H9 (cell line): ENCODE data around the gene LDLRAD4. TPM values are rescaled to one million over a fixed set of nuclear protein-coding genes. Genes with fewer than 3 reads are reported as not detected.

Source experiments
- DNase-seq: peaks from one replicate; pipeline ENCODE4 v3.0.0-alpha.2; 2017
- H2AFZ ChIP-seq: one replicate; pipeline ENCODE4 v1.6.1; 2013; ENCODE audit warnings: mild to moderate bottlenecking, low read length, control low read depth, moderate library complexity
- H2AK5ac ChIP-seq: 2 replicates; pipeline ENCODE4 v1.6.1; 2013; ENCODE audit warnings: low read length, control low read depth, mixed read lengths; ENCODE audit not compliant: insufficient read length
- H2BK120ac ChIP-seq: one replicate; pipeline ENCODE4 v1.6.1; 2013; ENCODE audit warnings: low read depth, mild to moderate bottlenecking, low read length, control low read depth, inconsistent platforms; ENCODE audit not compliant: poor library complexity, severe bottlenecking
- H2BK12ac ChIP-seq: 2 replicates; pipeline ENCODE4 v1.6.1; 2013; ENCODE audit warnings: low read length, control low read depth, mixed read lengths, low read depth; ENCODE audit not compliant: insufficient read length
- H2BK15ac ChIP-seq: 2 replicates; pipeline ENCODE4 v1.6.1; 2013; ENCODE audit warnings: low read depth, low read length, control low read depth
- H2BK20ac ChIP-seq: one replicate; pipeline ENCODE4 v1.6.1; 2013; ENCODE audit warnings: low read depth, mild to moderate bottlenecking, low read length, control low read depth, inconsistent platforms; ENCODE audit not compliant: poor library complexity, severe bottlenecking
- H2BK5ac ChIP-seq: 2 replicates; pipeline ENCODE4 v1.6.1; 2013; ENCODE audit warnings: low read length, control low read depth, mixed read lengths; ENCODE audit not compliant: insufficient read length
- H3K14ac ChIP-seq: 2 replicates; pipeline ENCODE4 v1.6.1; 2013; ENCODE audit warnings: low read length, control low read depth; ENCODE audit not compliant: insufficient read depth
- H3K18ac ChIP-seq: 2 replicates; pipeline ENCODE4 v1.6.1; 2013; ENCODE audit warnings: low read depth, mild to moderate bottlenecking, mixed read lengths, low read length, control low read depth; ENCODE audit not compliant: insufficient read length
- H3K23ac ChIP-seq: 2 replicates; pipeline ENCODE4 v1.6.1; 2013; ENCODE audit warnings: low read length, control low read depth, mixed read lengths, low read depth; ENCODE audit not compliant: insufficient read length
- H3K23me2 ChIP-seq: 2 replicates; pipeline ENCODE4 v1.6.1; 2013; ENCODE audit warnings: low read depth, mild to moderate bottlenecking, mixed read lengths, low read length, control low read depth; ENCODE audit not compliant: insufficient read length, poor library complexity, severe bottlenecking
- H3K27ac ChIP-seq: 2 replicates; pipeline ENCODE4 v1.5.1; 2013; ENCODE audit warnings: low read length, control low read depth, mixed read lengths, low read depth; ENCODE audit not compliant: insufficient read length
- H3K27me3 ChIP-seq: 2 replicates; pipeline ENCODE4 v1.6.1; 2013; ENCODE audit warnings: low read length, control low read depth, inconsistent platforms; ENCODE audit not compliant: insufficient read depth
- H3K4ac ChIP-seq: 2 replicates; pipeline ENCODE4 v1.6.1; 2013; ENCODE audit warnings: low read depth, mild to moderate bottlenecking, control low read depth, inconsistent platforms, low read length, moderate library complexity
- H3K4me1 ChIP-seq: 2 replicates; pipeline ENCODE4 v1.6.1; 2013; ENCODE audit warnings: low read length, control low read depth, inconsistent platforms; ENCODE audit not compliant: insufficient read depth
- H3K4me2 ChIP-seq: 2 replicates; pipeline ENCODE4 v1.6.1; 2013; ENCODE audit warnings: low read length, control low read depth, mixed read lengths; ENCODE audit not compliant: insufficient read length, insufficient read depth
- H3K56ac ChIP-seq: 2 replicates; pipeline ENCODE4 v1.6.1; 2013; ENCODE audit warnings: low read depth, mild to moderate bottlenecking, mixed read lengths, low read length, control low read depth; ENCODE audit not compliant: insufficient read length
- H3K79me1 ChIP-seq: 2 replicates; pipeline ENCODE4 v1.6.1; 2013; ENCODE audit warnings: low read depth, mild to moderate bottlenecking, moderate library complexity, low read length, control low read depth, inconsistent platforms; ENCODE audit not compliant: insufficient read depth, poor library complexity, severe bottlenecking
- H3K79me2 ChIP-seq: 2 replicates; pipeline ENCODE4 v1.6.1; 2013; ENCODE audit warnings: low read length, control low read depth, inconsistent platforms; ENCODE audit not compliant: insufficient read depth
- H3K9ac ChIP-seq: 2 replicates; pipeline ENCODE4 v1.6.1; 2013; ENCODE audit warnings: low read length, control low read depth, mixed read lengths; ENCODE audit not compliant: insufficient read length; ENCODE audit errors: extremely low read depth
- H3K9me3 ChIP-seq: one replicate; pipeline ENCODE4 v1.6.1; 2013; ENCODE audit warnings: low read depth, low read length, inconsistent platforms; ENCODE audit not compliant: control insufficient read depth
- H3T11ph ChIP-seq: one replicate; pipeline ENCODE4 v1.6.1; 2013; ENCODE audit warnings: mild to moderate bottlenecking, low read length, control low read depth, inconsistent platforms
- H4K20me1 ChIP-seq: one replicate; pipeline ENCODE4 v1.6.1; 2013; ENCODE audit not compliant: control insufficient read depth, insufficient read length, insufficient read depth
- H4K5ac ChIP-seq: 2 replicates; pipeline ENCODE4 v1.6.1; 2013; ENCODE audit warnings: low read depth, mild to moderate bottlenecking, mixed read lengths, low read length, control low read depth; ENCODE audit not compliant: insufficient read length
- H4K8ac ChIP-seq: replicated peaks from 2 replicates; pipeline ENCODE4 v1.6.1; 2013; ENCODE audit warnings: low read length, control low read depth, mixed read lengths, low read depth; ENCODE audit not compliant: insufficient read length
- H4K91ac ChIP-seq: 2 replicates; pipeline ENCODE4 v1.6.1; 2013; ENCODE audit warnings: low read depth, mild to moderate bottlenecking, moderate library complexity, mixed read lengths, low read length, control low read depth; ENCODE audit not compliant: insufficient read length
- H3K27ac Mint-ChIP-seq, 3 experiments: 2 replicates in 2 of 3; 3 replicates in 1 of 3; pipeline ENCODE4 v1.8.0; 2020 to 2021; ENCODE audit warnings: mixed read lengths in 3 of 3, mild to moderate bottlenecking in 1 of 3, moderate library complexity in 1 of 3
- H3K27me3 Mint-ChIP-seq: 2 replicates; pipeline ENCODE4 v1.8.0; 2021; ENCODE audit warnings: low read depth, mild to moderate bottlenecking, moderate library complexity, mixed read lengths
- H3K36me3 Mint-ChIP-seq, 3 experiments: 2 replicates in 2 of 3; 3 replicates in 1 of 3; pipeline ENCODE4 v1.8.0; 2020 to 2021; ENCODE audit warnings: low read depth in 3 of 3, mixed read lengths in 3 of 3; ENCODE audit not compliant: insufficient read depth in 1 of 3
- H3K4me1 Mint-ChIP-seq, 2 experiments: 2 replicates each; pipeline ENCODE4 v1.8.0; 2020; ENCODE audit warnings: mixed read lengths in 2 of 2
- H3K4me3 Mint-ChIP-seq, 2 experiments: 2 replicates in 1 of 2; 3 replicates in 1 of 2; pipeline ENCODE4 v1.8.0; 2020 to 2021; ENCODE audit warnings: mild to moderate bottlenecking in 2 of 2, mixed read lengths in 2 of 2, moderate library complexity in 1 of 2
- H3K9me3 Mint-ChIP-seq, 2 experiments: 2 replicates in 1 of 2; 3 replicates in 1 of 2; pipeline ENCODE4 v1.8.0; 2020; ENCODE audit warnings: mild to moderate bottlenecking in 2 of 2, mixed read lengths in 2 of 2, moderate library complexity in 1 of 2
- WGBS: extraction: QIAGEN DNeasy Blood & Tissue Kit; methylation state at CpG from one replicate; pipeline ENCODE4 v1.1.7; 2013; ENCODE audit warnings: missing lambda C conversion rate, low lambda C conversion rate, mixed read lengths; ENCODE audit not compliant: insufficient read length; ENCODE audit errors: extremely low coverage; 5-methylcytosine and 5-hydroxymethylcytosine counted together
- total RNA-seq: library from RNA; stranded (reverse); gene quantifications from 2 replicates; pipeline ENCODE4 v1.2.1, GENCODE V29; 2021
- TF ChIP-seq, protein P1 (sequence below): fragments of 200-600 bp; sonication (generic); conservative IDR thresholded peaks from 3 replicates; pipeline ENCODE4 v1.8.0; 2021; ENCODE audit warnings: antibody characterized with exemption, mild to moderate bottlenecking

Gene LDLRAD4
- total RNA-seq, 1 experiment from 2014 or later, result 3.9 TPM

DNA sequence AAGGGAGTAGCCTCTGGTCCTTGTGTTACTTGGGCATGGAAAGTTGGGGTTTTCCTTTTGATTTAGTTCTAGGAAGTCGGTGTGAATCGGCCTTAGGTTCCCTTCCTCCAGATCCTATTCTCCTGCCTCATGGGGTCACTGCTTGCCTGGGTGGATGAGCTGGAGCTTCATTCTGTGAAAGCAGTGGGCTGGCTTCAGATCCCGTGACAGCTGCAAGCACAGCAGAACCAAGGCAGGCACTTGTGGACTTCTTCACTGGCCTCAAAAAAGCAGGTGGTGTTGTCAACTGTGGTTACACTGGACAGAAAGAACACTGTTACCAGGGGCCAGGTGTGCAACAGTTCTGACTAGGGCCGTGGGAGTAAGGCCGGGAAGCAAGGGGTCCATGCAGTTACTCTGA lies 243.4 kb downstream of the LDLRAD4 start:
- Histone ChIP-seq H3K4me1 (0 out of 2 replicates have a peak, but pooled peaks cover 2% of the 10 kb centered on the region), H4K20me1 (no peaks in the 10 kb centered on the region), H2BK20ac (no peak overlapping the region), H3K79me2 (no peaks in the 10 kb centered on the region), H3T11ph (no peak overlapping the region), H2BK12ac (no peak overlapping the region), H3K27ac (no peak overlapping the region), H3K27me3 (no peaks in the 10 kb centered on the region), H2AK5ac (no peak overlapping the region), H2AFZ (no peak overlapping the region), H3K18ac (no peak overlapping the region), H3K9ac (no peak overlapping the region), H3K23ac (no peak overlapping the region), H4K91ac (no peak overlapping the region), H2BK5ac (no peak overlapping the region), H3K56ac (no peak overlapping the region), H2BK120ac (no peak overlapping the region), H4K8ac (no peak overlapping the region), H3K4me2 (no peak overlapping the region), H3K23me2 (no peaks in the 10 kb centered on the region), H3K4ac (no peak overlapping the region), H3K79me1 (no peaks in the 10 kb centered on the region), H4K5ac (no peak overlapping the region), H3K9me3 (no peaks in the 10 kb centered on the region), H3K14ac (no peak overlapping the region), H2BK15ac (no peak overlapping the region)
- TF ChIP-seq, protein P1, sequence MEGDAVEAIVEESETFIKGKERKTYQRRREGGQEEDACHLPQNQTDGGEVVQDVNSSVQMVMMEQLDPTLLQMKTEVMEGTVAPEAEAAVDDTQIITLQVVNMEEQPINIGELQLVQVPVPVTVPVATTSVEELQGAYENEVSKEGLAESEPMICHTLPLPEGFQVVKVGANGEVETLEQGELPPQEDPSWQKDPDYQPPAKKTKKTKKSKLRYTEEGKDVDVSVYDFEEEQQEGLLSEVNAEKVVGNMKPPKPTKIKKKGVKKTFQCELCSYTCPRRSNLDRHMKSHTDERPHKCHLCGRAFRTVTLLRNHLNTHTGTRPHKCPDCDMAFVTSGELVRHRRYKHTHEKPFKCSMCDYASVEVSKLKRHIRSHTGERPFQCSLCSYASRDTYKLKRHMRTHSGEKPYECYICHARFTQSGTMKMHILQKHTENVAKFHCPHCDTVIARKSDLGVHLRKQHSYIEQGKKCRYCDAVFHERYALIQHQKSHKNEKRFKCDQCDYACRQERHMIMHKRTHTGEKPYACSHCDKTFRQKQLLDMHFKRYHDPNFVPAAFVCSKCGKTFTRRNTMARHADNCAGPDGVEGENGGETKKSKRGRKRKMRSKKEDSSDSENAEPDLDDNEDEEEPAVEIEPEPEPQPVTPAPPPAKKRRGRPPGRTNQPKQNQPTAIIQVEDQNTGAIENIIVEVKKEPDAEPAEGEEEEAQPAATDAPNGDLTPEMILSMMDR, result no peak
- Mint-ChIP-seq H3K27me3 (no peaks in the 10 kb centered on the region; the same call in 1 of the 2 replicates), H3K4me3 (no peak overlapping the region), H3K4me1 (peaks cover 32 to 33% of the 10 kb centered on the region in 2 experiments), H3K36me3 (peaks cover 0 to 5% (median 2%) of the 10 kb centered on the region in 3 experiments; a peak in 4 of 7 replicates), H3K27ac (no peak overlapping the region), H3K9me3 (peaks cover 0 to 2% of the 10 kb centered on the region in 2 experiments; a peak in 2 of 5 replicates)
- no CpG with 5 or more reads among the region's 5 CpGs for WGBS
- no peak for DNase-seq
